A549 (cell line): ENCODE measurements around the gene UIMC1. TPM values are rescaled to one million over a fixed set of nuclear protein-coding genes. Genes with fewer than 3 reads are reported as not detected.

Experiments
- ATAC-seq, 2 experiments: fragments of 200-7000 bp in 1 of 2; fragments of >200 bp in 1 of 2; cut with Nextera tagmentation in 1 of 2; cut with Tn5 transposase in 1 of 2; 3 replicates each; pipeline versions ENCODE4 v1.8.0 to v1.9.1; 2018 to 2020; ENCODE audit warnings: mild to moderate bottlenecking in 1 of 2, moderate library complexity in 1 of 2
- CTCF ChIA-PET: fragments of 300-600 bp; sonication (Branson Sonifier 250); formaldehyde crosslinking; extraction: SDS; loops from one replicate; lab custom pipeline; 2021; ENCODE audit warnings: antibody characterized with exemption, inconsistent platforms; lab: Yijun Ruan, JAX
- POLR2A ChIA-PET: fragments of 350-600 bp; formaldehyde crosslinking; extraction: SDS; loops from one replicate; lab custom pipeline; 2021; ENCODE audit warnings: antibody characterized with exemption, inconsistent platforms; lab: Yijun Ruan, JAX
- DNase-seq, 2 experiments: peaks; one replicate each; pipeline versions ENCODE4 v3.0.0 to v3.0.0-alpha.2; 2011 to 2016; ENCODE audit warnings: low read depth in 1 of 2, low spot score in 1 of 2
- FAIRE-seq: peaks from 2 replicates; lab custom pipeline; 2011; peaks lifted over from hg19 to GRCh38; lab: Jason Lieb, UNC
- H3K27ac ChIP-seq, 2 experiments: fragments of >200 bp; sonication (Bioruptor Twin); formaldehyde crosslinking; 3 replicates each; pipeline ENCODE4 v1.5.1; 2016 to 2017
- H3K4me1 ChIP-seq: fragments of >200 bp; sonication (Bioruptor Twin); formaldehyde crosslinking; 3 replicates; pipeline ENCODE4 v1.6.1; 2016
- H3K4me2 ChIP-seq: fragments of >200 bp; sonication (Bioruptor Twin); formaldehyde crosslinking; 3 replicates; pipeline ENCODE4 v1.6.1; 2016
- H3K4me3 ChIP-seq: fragments of >200 bp; sonication (Bioruptor Twin); formaldehyde crosslinking; 3 replicates; pipeline ENCODE4 v1.5.1; 2016
- H3K9me3 ChIP-seq: fragments of >200 bp; sonication (Bioruptor Twin); formaldehyde crosslinking; 3 replicates; pipeline ENCODE4 v1.6.1; 2016
- EHF ChIP-seq: fragments of 250-450 bp; sonication (Bioruptor Pico); IDR thresholded peaks from 2 replicates; pipeline ENCODE4 v1.5.0; 2020; ENCODE audit warnings: mild to moderate bottlenecking
- EHMT2 ChIP-seq: fragments of 200-600 bp; sonication (generic); IDR thresholded peaks from 2 replicates; pipeline ENCODE4 v1.6.1; 2016; ENCODE audit warnings: antibody characterized with exemption, low read depth, mild to moderate bottlenecking, moderate library complexity
- EP300 ChIP-seq, 2 experiments: fragments of >200 bp; sonication (Bioruptor Twin); formaldehyde crosslinking; IDR thresholded peaks; 2 replicates in 1 of 2; 3 replicates in 1 of 2; pipeline ENCODE4 v1.6.1; 2016 to 2017
- HEYL ChIP-seq: fragments of 250-450 bp; sonication (Bioruptor Pico); IDR thresholded peaks from 2 replicates; pipeline ENCODE4 v1.8.0; 2021; ENCODE audit warnings: mild to moderate bottlenecking, moderate library complexity
- HOXB5 ChIP-seq: fragments of 250-450 bp; sonication (Bioruptor Pico); IDR thresholded peaks from 2 replicates; pipeline ENCODE4 v1.5.0; 2020; ENCODE audit warnings: mild to moderate bottlenecking, moderate library complexity
- JUN ChIP-seq, 2 experiments: fragments of >200 bp; sonication (Bioruptor Twin); formaldehyde crosslinking; IDR thresholded peaks; 2 replicates in 1 of 2; 3 replicates in 1 of 2; pipeline ENCODE4 v1.6.1; 2016 to 2017
- MAFK ChIP-seq: fragments of 450-650 bp; IDR thresholded peaks from 2 replicates; pipeline ENCODE4 v1.6.1; 2014; ENCODE audit not compliant: partially characterized antibody
- MYC ChIP-seq: IDR thresholded peaks from 2 replicates; pipeline ENCODE4 v1.6.1; 2012; ENCODE audit warnings: mild to moderate bottlenecking, inconsistent platforms, low read length, improper control_type of control experiment, borderline replicate concordance
- RNF2 ChIP-seq: fragments of 200-600 bp; sonication (generic); IDR thresholded peaks from 2 replicates; pipeline ENCODE4 v1.6.1; 2016; ENCODE audit warnings: low read depth, mild to moderate bottlenecking, antibody characterized with exemption, moderate library complexity, borderline replicate concordance
- SMC3 ChIP-seq: fragments of >200 bp; sonication (Bioruptor Twin); formaldehyde crosslinking; IDR thresholded peaks from 3 replicates; pipeline ENCODE4 v1.6.1; 2018; ENCODE audit warnings: inconsistent platforms
- TP53 ChIP-seq: fragments of 250-450 bp; sonication (Bioruptor Pico); IDR thresholded peaks from 2 replicates; pipeline ENCODE4 v1.5.0; 2021; ENCODE audit warnings: mild to moderate bottlenecking, moderate library complexity
- WGBS: methylation state at CpG from one replicate; pipeline ENCODE4 v1.1.6; 2017; ENCODE audit errors: missing lambda C conversion rate; 5-methylcytosine and 5-hydroxymethylcytosine counted together
- polyA plus RNA-seq, 4 experiments: library from polyadenylated mRNA; depleted of rRNA in 3 of 4; stranded (reverse); fragments of >200 nt; fragmentation: RNase III in 1 of 4; extraction: RNeasy Plus Mini Kit Qiagen cat#74134 plus additional on column Dnase treatment in 1 of 4; gene quantifications; 2 replicates in 3 of 4; 3 replicates in 1 of 4; pipeline ENCODE4 v1.2.3, GENCODE V29; 2011 to 2017
- TF ChIP-seq, protein P1 (sequence below): fragments of 250-450 bp; sonication (Bioruptor Pico); IDR thresholded peaks from 2 replicates; pipeline ENCODE4 v1.5.0; 2020; ENCODE audit warnings: low read depth, mild to moderate bottlenecking, moderate library complexity
- TF ChIP-seq, protein P2 (sequence below): fragments of >200 bp; sonication (Bioruptor Twin); formaldehyde crosslinking; IDR thresholded peaks from 3 replicates; pipeline ENCODE4 v1.5.1; 2016
- TF ChIP-seq, protein P3 (sequence below): fragments of 450-650 bp; IDR thresholded peaks from 2 replicates; pipeline ENCODE4 v1.6.1; 2014; ENCODE audit warnings: antibody characterized with exemption
- TF ChIP-seq, protein P4 (sequence below): fragments of 200-600 bp; sonication (generic); IDR thresholded peaks from 2 replicates; pipeline ENCODE4 v1.6.1; 2016; ENCODE audit warnings: antibody characterized with exemption, mild to moderate bottlenecking, moderate library complexity

UIMC1 gene
- polyA plus RNA-seq, 2 of the 4 experiments (the other 2 are of a cell fraction) = 47.8 to 52.5 TPM

DNA sequence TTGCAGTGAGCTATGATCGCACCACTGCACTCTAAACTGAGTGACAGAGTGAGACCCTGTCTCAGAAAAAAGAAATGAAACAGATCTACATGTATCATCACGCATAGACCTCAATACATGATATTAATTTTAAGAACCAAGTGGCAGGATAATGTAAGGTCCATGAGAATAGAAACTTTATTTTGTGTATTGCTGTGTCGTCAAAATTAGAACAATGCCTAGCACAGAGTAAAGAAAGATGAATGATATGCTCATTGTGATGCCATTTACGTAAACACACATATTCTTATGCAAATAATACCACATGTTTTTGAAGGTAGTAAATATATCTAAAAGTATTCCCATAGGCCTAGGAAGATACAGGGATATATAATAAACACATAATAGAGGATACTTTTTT is 3.6 kb upstream of the UIMC1 start:
- CTCF ChIA-PET = interaction anchor here (0.7 to 1.3 kb wide), 3 partner anchors 61 to 185 kb away, joined by 3 read pairs; no protein-coding TSS in a partner anchor
- DNase-seq (no peak), ATAC-seq (no peak), FAIRE-seq (no peak)
- POLR2A ChIA-PET = no interaction called here
- Histone ChIP-seq H3K4me2 (no peak overlapping the region), H3K27ac (no peak overlapping the region), H3K9me3 (no peaks in the 10 kb centered on the region), H3K4me3 (no peak overlapping the region), H3K4me1 (peaks cover 1% of the 10 kb centered on the region)
- peak; percentile 95 for TF ChIP-seq MAFK
- TF ChIP-seq, protein P1, sequence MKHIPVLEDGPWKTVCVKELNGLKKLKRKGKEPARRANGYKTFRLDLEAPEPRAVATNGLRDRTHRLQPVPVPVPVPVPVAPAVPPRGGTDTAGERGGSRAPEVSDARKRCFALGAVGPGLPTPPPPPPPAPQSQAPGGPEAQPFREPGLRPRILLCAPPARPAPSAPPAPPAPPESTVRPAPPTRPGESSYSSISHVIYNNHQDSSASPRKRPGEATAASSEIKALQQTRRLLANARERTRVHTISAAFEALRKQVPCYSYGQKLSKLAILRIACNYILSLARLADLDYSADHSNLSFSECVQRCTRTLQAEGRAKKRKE (CRISPR knock-in tag) = no peak
- 95% methylated on average over 4 of the region's 4 CpGs for WGBS

DNA sequence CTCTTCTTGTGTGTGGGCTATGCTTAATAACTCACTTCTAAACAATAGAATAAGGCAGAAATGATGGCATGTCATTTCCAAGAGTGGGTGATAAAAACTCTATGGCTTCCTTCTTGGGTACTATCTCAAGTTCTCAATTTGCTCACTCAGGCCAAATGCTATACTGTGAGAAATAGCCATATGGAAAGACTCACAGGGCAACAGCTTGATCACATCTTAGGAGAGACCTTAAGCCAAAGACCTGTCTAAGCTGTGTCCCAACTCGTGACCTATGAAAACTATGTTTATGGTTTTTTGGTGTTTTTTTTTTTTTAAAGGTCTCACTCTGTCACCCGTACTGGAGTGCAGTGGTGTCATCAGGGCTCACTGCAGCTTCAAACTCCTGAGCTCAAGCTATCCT is 2.1 kb upstream of the UIMC1 start:
- ATAC-seq = no peak
- no peak for FAIRE-seq
- no peak overlapping the region for H3K27ac ChIP-seq
- peaks cover 16% of the 10 kb centered on the region for H3K4me1 ChIP-seq
- TF ChIP-seq, protein P1 (CRISPR knock-in tag) = no peak
- no peak for TF ChIP-seq JUN (IDR thresholded peaks at IDR 0.05)
- DNase-seq = no peak
- no peak overlapping the region for H3K4me3 ChIP-seq
- POLR2A ChIA-PET = no interaction called here
- no peak overlapping the region for H3K4me2 ChIP-seq
- 59% methylated on average over 2 of the region's 2 CpGs for WGBS
- CTCF ChIA-PET = interaction anchor here (1.1 kb wide), 1 partner anchor 37 kb away, joined by 3 read pairs; no protein-coding TSS in a partner anchor
- no peaks in the 10 kb centered on the region for H3K9me3 ChIP-seq

DNA sequence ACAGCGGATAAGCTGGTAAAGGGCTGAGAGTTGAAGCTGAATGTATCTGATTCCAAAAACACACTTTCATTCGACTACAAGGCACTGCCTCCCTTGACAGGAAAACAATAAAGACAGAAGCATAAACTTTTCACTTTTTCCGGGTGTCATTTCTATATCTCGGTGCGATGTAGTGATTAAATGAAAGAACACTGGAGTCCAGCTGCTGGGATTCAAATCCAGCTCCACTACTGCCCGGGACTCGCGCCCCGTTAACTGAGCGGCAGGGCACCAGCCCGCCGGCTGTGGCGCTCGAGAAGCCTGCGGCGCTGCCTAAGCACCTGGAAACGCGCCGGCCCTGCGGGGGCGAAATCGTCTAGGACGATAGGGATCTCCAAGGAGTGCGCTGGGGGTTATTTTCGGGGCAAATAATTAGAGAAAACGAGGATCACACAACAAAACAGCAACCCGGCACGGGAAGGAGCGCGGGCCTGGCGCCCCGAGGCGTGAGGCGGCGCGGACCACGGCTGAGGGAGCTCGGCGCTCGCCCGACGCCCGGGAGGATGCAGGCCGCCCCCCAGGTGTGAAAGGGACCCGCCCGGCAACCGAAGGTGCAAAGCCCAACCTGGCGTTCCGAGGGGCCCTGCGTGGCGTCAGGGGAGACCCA is 837 bp downstream of the UIMC1 start:
- Histone ChIP-seq H3K27ac (peak overlapping the region; percentile 95 to 96), H3K9me3 (no peaks in the 10 kb centered on the region), H3K4me2 (peak overlapping the region; percentile 90), H3K4me3 (peak overlapping the region; percentile 94), H3K4me1 (peaks cover 20% of the 10 kb centered on the region)
- TF ChIP-seq JUN (IDR thresholded peaks at IDR 0.05) = no peak
- TF ChIP-seq, protein P2, sequence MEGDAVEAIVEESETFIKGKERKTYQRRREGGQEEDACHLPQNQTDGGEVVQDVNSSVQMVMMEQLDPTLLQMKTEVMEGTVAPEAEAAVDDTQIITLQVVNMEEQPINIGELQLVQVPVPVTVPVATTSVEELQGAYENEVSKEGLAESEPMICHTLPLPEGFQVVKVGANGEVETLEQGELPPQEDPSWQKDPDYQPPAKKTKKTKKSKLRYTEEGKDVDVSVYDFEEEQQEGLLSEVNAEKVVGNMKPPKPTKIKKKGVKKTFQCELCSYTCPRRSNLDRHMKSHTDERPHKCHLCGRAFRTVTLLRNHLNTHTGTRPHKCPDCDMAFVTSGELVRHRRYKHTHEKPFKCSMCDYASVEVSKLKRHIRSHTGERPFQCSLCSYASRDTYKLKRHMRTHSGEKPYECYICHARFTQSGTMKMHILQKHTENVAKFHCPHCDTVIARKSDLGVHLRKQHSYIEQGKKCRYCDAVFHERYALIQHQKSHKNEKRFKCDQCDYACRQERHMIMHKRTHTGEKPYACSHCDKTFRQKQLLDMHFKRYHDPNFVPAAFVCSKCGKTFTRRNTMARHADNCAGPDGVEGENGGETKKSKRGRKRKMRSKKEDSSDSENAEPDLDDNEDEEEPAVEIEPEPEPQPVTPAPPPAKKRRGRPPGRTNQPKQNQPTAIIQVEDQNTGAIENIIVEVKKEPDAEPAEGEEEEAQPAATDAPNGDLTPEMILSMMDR = peak; percentile 33
- 3% methylated on average over 43 of the region's 51 CpGs for whole genome bisulfite sequencing
- DNase-seq (peak; percentile 57 to 71), FAIRE-seq (no peak), ATAC-seq (peak; percentile 85 to 87)
- POLR2A ChIA-PET = interaction anchor here (0.7 to 1.1 kb wide), 2 partner anchors 11 to 42 kb away, joined by 3 to 4 read pairs; no protein-coding TSS in a partner anchor
- CTCF ChIA-PET = interaction anchor here (0.6 to 2.7 kb wide), 13 partner anchors 9 to 345 kb away, joined by 3 to 10 read pairs (median 4); partner anchors contain the start of gene FGFR4

DNA sequence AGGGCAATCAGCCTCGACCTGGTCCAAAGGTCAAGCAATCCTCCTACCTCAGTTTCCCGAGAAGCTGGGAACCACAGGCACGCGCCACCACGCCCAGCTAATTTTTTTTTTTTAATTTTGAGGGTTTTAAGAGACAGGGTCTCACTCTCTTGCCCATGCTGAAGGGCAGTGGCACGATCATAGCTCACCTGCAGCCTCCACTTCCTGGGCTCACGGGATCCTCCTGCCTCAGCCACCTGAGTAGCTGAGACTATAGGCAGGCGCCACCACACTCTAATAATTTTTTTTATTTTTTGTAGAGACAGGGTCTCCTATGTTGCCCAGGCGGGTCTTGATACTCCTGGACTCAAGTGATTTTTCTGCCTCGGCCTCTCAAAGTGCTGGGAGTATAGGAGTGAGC is 1.6 kb downstream of the UIMC1 start:
- TF ChIP-seq, protein P3, sequence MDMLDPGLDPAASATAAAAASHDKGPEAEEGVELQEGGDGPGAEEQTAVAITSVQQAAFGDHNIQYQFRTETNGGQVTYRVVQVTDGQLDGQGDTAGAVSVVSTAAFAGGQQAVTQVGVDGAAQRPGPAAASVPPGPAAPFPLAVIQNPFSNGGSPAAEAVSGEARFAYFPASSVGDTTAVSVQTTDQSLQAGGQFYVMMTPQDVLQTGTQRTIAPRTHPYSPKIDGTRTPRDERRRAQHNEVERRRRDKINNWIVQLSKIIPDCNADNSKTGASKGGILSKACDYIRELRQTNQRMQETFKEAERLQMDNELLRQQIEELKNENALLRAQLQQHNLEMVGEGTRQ = no peak
- TF ChIP-seq EHF (CRISPR knock-in tag) (no peak), RNF2 (no peak), TP53 (CRISPR knock-in tag) (no peak), HEYL (CRISPR knock-in tag) (no peak), MYC (no peak), SMC3 (no peak), EP300 (IDR thresholded peaks at IDR 0.05) (no peak), EHMT2 (no peak), HOXB5 (CRISPR knock-in tag) (no peak)
- TF ChIP-seq, protein P4, sequence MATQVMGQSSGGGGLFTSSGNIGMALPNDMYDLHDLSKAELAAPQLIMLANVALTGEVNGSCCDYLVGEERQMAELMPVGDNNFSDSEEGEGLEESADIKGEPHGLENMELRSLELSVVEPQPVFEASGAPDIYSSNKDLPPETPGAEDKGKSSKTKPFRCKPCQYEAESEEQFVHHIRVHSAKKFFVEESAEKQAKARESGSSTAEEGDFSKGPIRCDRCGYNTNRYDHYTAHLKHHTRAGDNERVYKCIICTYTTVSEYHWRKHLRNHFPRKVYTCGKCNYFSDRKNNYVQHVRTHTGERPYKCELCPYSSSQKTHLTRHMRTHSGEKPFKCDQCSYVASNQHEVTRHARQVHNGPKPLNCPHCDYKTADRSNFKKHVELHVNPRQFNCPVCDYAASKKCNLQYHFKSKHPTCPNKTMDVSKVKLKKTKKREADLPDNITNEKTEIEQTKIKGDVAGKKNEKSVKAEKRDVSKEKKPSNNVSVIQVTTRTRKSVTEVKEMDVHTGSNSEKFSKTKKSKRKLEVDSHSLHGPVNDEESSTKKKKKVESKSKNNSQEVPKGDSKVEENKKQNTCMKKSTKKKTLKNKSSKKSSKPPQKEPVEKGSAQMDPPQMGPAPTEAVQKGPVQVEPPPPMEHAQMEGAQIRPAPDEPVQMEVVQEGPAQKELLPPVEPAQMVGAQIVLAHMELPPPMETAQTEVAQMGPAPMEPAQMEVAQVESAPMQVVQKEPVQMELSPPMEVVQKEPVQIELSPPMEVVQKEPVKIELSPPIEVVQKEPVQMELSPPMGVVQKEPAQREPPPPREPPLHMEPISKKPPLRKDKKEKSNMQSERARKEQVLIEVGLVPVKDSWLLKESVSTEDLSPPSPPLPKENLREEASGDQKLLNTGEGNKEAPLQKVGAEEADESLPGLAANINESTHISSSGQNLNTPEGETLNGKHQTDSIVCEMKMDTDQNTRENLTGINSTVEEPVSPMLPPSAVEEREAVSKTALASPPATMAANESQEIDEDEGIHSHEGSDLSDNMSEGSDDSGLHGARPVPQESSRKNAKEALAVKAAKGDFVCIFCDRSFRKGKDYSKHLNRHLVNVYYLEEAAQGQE = no peak
- TF ChIP-seq, protein P2 = no peak
- TF ChIP-seq, all 56 proteins: peak for 0
- Histone ChIP-seq H3K9me3 (no peaks in the 10 kb centered on the region), H3K4me3 (peak overlapping the region; percentile 94), H3K4me2 (peak overlapping the region; percentile 90), H3K4me1 (peaks cover 20% of the 10 kb centered on the region), H3K27ac (peak overlapping the region in 1 of 2 experiments; percentile 96; a peak in 3 of 6 replicates)
- FAIRE-seq (no peak), DNase-seq (no peak), ATAC-seq (no peak)
- POLR2A ChIA-PET = interaction anchor here (1.1 kb wide), 1 partner anchor 12 kb away, joined by 3 read pairs; no protein-coding TSS in a partner anchor
- CTCF ChIA-PET = interaction anchor here (0.6 to 2.7 kb wide), 14 partner anchors 9 to 344 kb away, joined by 3 to 10 read pairs (median 3); no protein-coding TSS in a partner anchor
- WGBS = 81% methylated on average over 10 of the region's 10 CpGs
